IMR-90 (cell line): ENCODE results near the gene NSUN4.

Source experiments
- CEBPB ChIP-seq: IDR thresholded peaks from 2 replicates; pipeline ENCODE4 v1.6.1; 2012; ENCODE audit warnings: low read depth, low read length, improper control_type of control experiment
- CHD1 ChIP-seq: IDR thresholded peaks from 2 replicates; pipeline ENCODE4 v1.6.1; 2012; ENCODE audit warnings: low read depth, low read length, improper control_type of control experiment
- MAFK ChIP-seq: IDR thresholded peaks from 2 replicates; pipeline ENCODE4 v1.6.1; 2012; ENCODE audit warnings: low read depth, low read length, improper control_type of control experiment
- MXI1 ChIP-seq: IDR thresholded peaks from 2 replicates; pipeline ENCODE4 v1.6.1; 2012; ENCODE audit warnings: low read depth, mild to moderate bottlenecking, low read length, moderate library complexity, borderline replicate concordance
- NFE2L2 ChIP-seq: fragments of 150-350 bp; IDR thresholded peaks from 2 replicates; pipeline ENCODE4 v1.6.1; 2016; ENCODE audit warnings: low read depth, mild to moderate bottlenecking, low read length
- POLR2A ChIP-seq: IDR thresholded peaks from 2 replicates; pipeline ENCODE4 v1.6.1; 2012; ENCODE audit warnings: mild to moderate bottlenecking, low read depth, low read length
- RAD21 ChIP-seq: IDR thresholded peaks from 2 replicates; pipeline ENCODE4 v1.6.1; 2012; ENCODE audit warnings: low read length, improper control_type of control experiment
- RCOR1 ChIP-seq: IDR thresholded peaks from 2 replicates; pipeline ENCODE4 v1.6.1; 2012; ENCODE audit warnings: mild to moderate bottlenecking, low read length, improper control_type of control experiment; ENCODE audit not compliant: insufficient replicate concordance
- RFX5 ChIP-seq: IDR thresholded peaks from 2 replicates; pipeline ENCODE4 v1.8.0; 2012; ENCODE audit warnings: low read depth, mild to moderate bottlenecking, low read length, moderate library complexity
- TF ChIP-seq, protein P1 (sequence below): conservative IDR thresholded peaks from 2 replicates; pipeline ENCODE4 v1.5.1; 2012; ENCODE audit warnings: mild to moderate bottlenecking, low read depth, low read length, improper control_type of control experiment
- TF ChIP-seq, protein P2 (sequence below): fragments of 150-350 bp; IDR thresholded peaks from 2 replicates; pipeline ENCODE4 v1.6.1; 2016; ENCODE audit warnings: low read depth, mild to moderate bottlenecking, low read length, moderate library complexity, borderline replicate concordance

DNA sequence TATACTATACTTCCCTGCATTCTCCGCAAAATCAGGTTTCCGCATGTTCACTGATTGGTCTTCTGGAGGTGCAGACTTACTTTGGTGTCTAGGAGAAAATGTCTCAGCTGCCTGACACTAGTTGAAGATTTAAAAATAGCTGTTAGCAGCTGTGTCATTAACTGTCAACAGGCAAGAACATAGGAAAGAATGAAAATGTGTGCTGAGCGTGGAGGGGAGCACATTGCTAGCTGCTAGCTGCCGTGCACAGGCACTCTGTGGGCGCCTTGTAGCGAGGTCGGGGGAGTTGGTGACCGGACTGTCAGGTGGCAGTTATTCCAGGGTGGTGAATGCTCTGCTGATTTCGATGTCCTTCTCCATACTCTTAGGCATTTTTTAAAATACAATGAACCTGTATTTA, 58.7 kb downstream of the NSUN4 start:
- TF ChIP-seq, protein P1, sequence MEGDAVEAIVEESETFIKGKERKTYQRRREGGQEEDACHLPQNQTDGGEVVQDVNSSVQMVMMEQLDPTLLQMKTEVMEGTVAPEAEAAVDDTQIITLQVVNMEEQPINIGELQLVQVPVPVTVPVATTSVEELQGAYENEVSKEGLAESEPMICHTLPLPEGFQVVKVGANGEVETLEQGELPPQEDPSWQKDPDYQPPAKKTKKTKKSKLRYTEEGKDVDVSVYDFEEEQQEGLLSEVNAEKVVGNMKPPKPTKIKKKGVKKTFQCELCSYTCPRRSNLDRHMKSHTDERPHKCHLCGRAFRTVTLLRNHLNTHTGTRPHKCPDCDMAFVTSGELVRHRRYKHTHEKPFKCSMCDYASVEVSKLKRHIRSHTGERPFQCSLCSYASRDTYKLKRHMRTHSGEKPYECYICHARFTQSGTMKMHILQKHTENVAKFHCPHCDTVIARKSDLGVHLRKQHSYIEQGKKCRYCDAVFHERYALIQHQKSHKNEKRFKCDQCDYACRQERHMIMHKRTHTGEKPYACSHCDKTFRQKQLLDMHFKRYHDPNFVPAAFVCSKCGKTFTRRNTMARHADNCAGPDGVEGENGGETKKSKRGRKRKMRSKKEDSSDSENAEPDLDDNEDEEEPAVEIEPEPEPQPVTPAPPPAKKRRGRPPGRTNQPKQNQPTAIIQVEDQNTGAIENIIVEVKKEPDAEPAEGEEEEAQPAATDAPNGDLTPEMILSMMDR, result no peak
- TF ChIP-seq POLR2A (no peak), CEBPB (no peak), RAD21 (no peak), NFE2L2 (no peak), MAFK (no peak), RFX5 (no peak), MXI1 (no peak), RCOR1 (no peak), CHD1 (no peak)
- TF ChIP-seq, protein P2, sequence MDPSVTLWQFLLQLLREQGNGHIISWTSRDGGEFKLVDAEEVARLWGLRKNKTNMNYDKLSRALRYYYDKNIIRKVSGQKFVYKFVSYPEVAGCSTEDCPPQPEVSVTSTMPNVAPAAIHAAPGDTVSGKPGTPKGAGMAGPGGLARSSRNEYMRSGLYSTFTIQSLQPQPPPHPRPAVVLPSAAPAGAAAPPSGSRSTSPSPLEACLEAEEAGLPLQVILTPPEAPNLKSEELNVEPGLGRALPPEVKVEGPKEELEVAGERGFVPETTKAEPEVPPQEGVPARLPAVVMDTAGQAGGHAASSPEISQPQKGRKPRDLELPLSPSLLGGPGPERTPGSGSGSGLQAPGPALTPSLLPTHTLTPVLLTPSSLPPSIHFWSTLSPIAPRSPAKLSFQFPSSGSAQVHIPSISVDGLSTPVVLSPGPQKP, result no peak
